GM19395 (cell line): ENCODE measurements around the gene UBE2D1.
"Not testable (repeated sequence)": the region's sequence is repeated elsewhere in the genome, so short reads cannot be mapped to it uniquely, and the experiment has no call there.

Source experiments
- ATAC-seq: cut with Tn5 transposase; IDR thresholded peaks from one replicate; pipeline ENCODE4 v1.9.1; 2021; ENCODE audit warnings: mild to moderate bottlenecking, moderate library complexity; ENCODE audit not compliant: unreplicated experiment

The UBE2D1 gene

GRCh38 chr10:58373442-58373827 is 38.6 kb downstream of the UBE2D1 start:
- ATAC-seq, result peak; percentile 25

GRCh38 chr10:58382489-58382995 is 47.7 kb downstream of the UBE2D1 start:
- no peak for ATAC-seq

DNA sequence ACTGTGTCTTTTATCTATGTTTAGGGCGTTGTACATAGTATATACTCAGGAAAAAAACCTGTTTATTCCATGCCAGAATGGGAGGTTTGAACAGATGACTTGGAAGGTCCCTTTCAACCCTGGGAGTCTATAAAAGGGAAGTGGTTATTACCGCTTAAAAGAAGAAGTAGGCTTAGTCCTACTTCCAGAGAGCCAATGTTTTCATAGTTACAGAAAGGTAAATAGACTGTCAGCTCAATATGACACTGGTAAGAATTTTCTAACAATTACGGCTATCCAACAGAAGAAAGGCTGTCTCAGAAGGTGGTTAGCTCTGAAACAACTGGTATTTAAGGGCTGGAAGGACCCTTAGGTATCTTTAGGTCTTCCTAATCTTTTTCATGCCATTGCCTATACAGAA is 49.3 kb downstream of the UBE2D1 start:
- peak; percentile 52 for ATAC-seq

GRCh38 chr10:58384544-58384998 is 49.8 kb downstream of the UBE2D1 start:
- ATAC-seq, result peak; percentile 7

- peak; percentile 93 for ATAC-seq
Measured at GRCh38 chr10:58384999-58385783, 50.4 kb downstream of the UBE2D1 start, which contains the start of gene TFAM. TSS of gene TFAM (plus strand) at chr10:58385410. CDS start at chr10:58385548, 138 bp downstream.

DNA sequence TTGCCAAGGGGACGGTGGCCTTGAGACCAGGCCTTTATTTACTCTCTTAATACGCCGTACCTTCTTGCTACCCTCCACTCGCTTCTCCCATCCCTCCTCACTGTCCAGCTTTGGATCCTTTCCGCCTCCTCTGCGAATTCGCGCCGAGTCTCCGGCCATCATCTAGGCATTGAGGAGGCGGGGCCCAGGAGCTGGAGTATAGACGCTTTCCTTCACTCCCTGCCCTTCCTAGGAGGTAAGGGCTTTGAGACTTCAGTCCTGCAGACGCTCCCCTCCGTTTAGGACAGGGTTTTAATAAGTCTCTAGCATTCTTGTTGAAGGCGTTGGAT is 50.9 kb downstream of the UBE2D1 start:
- peak; percentile 14 for ATAC-seq

DNA sequence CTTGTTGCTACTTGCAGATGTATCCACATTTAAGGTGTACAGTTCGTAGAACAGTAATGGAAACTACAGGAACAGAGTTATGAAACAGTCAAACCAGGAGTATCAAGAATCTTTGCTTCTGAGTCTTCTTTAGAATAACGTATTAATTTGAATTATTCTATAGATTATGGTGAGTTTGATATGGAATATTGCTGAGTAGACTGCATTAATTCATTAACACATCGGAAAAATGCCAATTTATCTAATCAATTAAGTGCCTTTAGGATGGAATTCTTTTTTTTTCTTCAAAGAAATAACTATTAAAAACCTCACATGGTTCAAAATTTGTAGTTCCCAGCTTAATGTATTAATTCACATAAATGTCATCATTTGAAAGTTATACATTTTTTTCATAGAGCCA is 54.2 kb downstream of the UBE2D1 start:
- ATAC-seq, result no peak

GRCh38 chr10:58393317-58393716 is 58.5 kb downstream of the UBE2D1 start:
- no peak for ATAC-seq

- no peak for ATAC-seq
Measured at GRCh38 chr10:58394471-58394870, 59.7 kb downstream of the UBE2D1 start.

DNA sequence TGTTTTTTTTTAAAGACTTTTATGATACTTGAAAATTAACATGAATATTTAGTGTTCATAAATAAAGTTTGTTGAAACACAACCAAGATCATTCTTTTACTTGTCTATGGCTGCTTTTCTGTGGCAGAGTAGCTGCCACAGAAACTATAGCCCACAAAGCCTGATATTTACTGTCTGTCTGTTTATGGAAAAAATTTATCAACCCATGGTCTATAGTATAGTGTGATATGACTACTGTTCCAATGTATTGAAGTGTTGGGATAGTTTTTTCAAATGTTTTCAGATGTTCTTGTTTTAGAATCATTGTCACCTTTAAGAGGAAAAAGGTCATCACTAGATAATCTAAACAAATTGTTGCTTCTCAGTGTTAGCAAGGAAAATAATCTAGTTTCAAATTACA is 61.3 kb downstream of the UBE2D1 start:
- ATAC-seq, result no peak

- no peak for ATAC-seq
Measured at GRCh38 chr10:58397830-58398229, 63.0 kb downstream of the UBE2D1 start.

- no peak for ATAC-seq
Measured at GRCh38 chr10:58399410-58399809, 64.6 kb downstream of the UBE2D1 start.

DNA sequence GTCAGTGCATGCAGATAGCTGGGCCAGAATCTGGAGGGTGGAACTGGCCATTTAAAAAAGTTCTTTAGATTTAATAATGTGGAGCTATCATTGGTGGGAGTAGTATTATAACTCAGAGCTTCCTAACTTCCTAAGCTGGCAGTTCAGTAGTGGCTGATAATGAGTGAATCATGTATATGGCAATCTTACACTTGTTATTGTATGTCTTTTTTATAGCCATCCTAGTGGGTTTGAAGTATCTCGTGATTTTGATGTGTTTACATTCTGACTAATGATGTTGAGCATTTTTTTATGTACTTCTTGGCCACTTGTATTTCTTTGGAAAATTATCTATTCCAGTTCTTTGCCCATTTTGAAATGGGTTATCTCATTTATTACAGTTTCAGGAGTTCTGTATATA is 65.8 kb downstream of the UBE2D1 start:
- no peak for ATAC-seq

GRCh38 chr10:58404001-58404400 is 69.2 kb downstream of the UBE2D1 start:
- ATAC-seq, result no peak

- no peak for ATAC-seq
Measured at GRCh38 chr10:58409956-58410610, 75.3 kb downstream of the UBE2D1 start.

GRCh38 chr10:58412502-58412961 is 77.7 kb downstream of the UBE2D1 start:
- no peak for ATAC-seq

DNA sequence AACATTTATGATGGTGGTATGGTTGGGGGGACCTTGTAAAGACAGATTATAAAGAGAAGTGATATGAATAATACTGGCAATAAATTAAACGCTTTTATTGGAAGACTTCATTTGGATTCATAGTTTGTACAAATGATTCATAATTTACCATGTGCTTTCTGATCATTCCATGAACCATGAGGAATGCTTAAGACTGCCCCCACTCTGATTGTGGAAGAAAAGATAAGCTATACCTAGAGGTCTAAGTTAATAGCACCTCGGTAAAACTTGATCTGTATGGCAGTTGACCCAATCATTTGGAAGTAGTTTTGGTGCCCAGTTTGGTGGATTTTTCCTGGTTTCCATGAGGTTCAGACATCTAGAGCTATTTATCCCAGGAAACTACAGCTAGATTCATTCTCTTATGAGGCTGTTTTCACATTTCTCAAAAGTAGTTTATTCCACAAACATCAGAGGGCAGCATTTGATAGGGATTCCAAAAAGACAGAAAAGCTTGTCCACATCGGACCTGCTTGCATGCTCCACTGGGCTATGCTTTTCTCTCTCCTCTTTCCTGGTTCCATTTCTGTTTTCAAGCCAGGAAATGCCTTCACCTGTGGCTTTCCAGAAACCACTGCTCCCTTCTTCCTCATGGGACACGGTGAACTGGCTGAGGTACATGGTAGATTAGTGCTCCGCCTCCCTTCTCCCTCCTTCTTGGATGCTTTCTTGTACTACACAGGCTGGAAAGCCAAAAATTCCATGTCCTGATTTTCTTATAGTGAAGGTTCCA is 79.7 kb downstream of the UBE2D1 start:
- ATAC-seq, result no peak

- ATAC-seq, result no peak
Measured at GRCh38 chr10:58415757-58416156, 81.0 kb downstream of the UBE2D1 start.

DNA sequence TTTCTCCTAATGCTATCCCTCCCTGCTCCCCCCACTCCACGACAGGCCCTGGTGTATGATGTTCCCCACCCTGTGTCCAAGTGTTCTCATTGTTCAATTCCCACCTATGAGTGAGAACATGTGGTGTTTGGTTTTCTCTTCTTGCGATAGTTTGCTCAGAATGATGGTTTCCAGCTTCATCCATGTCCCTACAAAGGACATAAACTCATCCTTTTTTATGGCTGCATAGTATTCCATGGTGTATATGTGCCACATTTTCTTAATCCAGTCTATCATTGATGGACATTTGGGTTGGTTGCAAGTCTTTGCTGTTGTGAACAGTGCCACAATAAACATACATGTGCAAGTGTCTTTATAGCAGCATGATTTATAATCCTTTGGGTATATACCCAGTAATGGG is 83.1 kb downstream of the UBE2D1 start:
- not testable (repeated sequence) for ATAC-seq
